Measurements from ENCODE around the gene MOSPD2.
A peak's percentile ranks its signal among the peaks of the same experiment; 100 is the strongest.

The MOSPD2 gene

GRCh38 chrX:14948691-14949090 lies 75.5 kb downstream of the MOSPD2 start:
- no peak for DNase-seq (ENCODE audit: extremely low read depth, low read depth)
- TF ChIP-seq CTCF (IDR thresholded peaks at IDR 0.05; ENCODE audit: low read depth, low read length, missing control alignments), result no peak
- no peak overlapping the region for H3K4me3 ChIP-seq (replicated peaks; ENCODE audit: low read depth, low read length)

GRCh38 chrX:14956813-14957582 lies 83.8 kb downstream of the MOSPD2 start:
- no peak for TF ChIP-seq CTCF (IDR thresholded peaks at IDR 0.05; ENCODE audit: low read depth, low read length, missing control alignments)
- H3K4me3 ChIP-seq (replicated peaks; ENCODE audit: low read depth, low read length), result no peak overlapping the region
- DNase-seq (ENCODE audit: extremely low read depth, low read depth), result no peak

- peak; percentile 56 for DNase-seq (ENCODE audit: extremely low read depth, low read depth)
- no peak overlapping the region for H3K4me3 ChIP-seq (replicated peaks; ENCODE audit: low read depth, low read length)
- no peak for TF ChIP-seq CTCF (IDR thresholded peaks at IDR 0.05; ENCODE audit: low read depth, low read length, missing control alignments)
Observed at GRCh38 chrX:14963447-14964236, 90.4 kb downstream of the MOSPD2 start.

- peak; percentile 17 for DNase-seq (ENCODE audit: extremely low read depth, low read depth)
Observed at GRCh38 chrX:14964500-14964899, 91.3 kb downstream of the MOSPD2 start.

More at GRCh38 chrX:14964500-14964899, 91.3 kb downstream of the MOSPD2 start:
- no peak for TF ChIP-seq CTCF (IDR thresholded peaks at IDR 0.05; ENCODE audit: low read depth, low read length, missing control alignments)
- no peak overlapping the region for H3K4me3 ChIP-seq (replicated peaks; ENCODE audit: low read depth, low read length)
